GM18505 (cell line): ENCODE data around the gene GLB1L.

ENCODE experiments used
- ATAC-seq: cut with Tn5 transposase; IDR thresholded peaks from one replicate; pipeline ENCODE4 v1.9.1; 2021; ENCODE audit not compliant: unreplicated experiment
- POLR2A ChIP-seq: IDR thresholded peaks from 4 replicates; pipeline ENCODE4 v1.6.1; 2011; ENCODE audit warnings: borderline replicate concordance; ENCODE audit not compliant: insufficient read depth, insufficient read length; ENCODE audit errors: extremely low read depth

GLB1L gene

DNA sequence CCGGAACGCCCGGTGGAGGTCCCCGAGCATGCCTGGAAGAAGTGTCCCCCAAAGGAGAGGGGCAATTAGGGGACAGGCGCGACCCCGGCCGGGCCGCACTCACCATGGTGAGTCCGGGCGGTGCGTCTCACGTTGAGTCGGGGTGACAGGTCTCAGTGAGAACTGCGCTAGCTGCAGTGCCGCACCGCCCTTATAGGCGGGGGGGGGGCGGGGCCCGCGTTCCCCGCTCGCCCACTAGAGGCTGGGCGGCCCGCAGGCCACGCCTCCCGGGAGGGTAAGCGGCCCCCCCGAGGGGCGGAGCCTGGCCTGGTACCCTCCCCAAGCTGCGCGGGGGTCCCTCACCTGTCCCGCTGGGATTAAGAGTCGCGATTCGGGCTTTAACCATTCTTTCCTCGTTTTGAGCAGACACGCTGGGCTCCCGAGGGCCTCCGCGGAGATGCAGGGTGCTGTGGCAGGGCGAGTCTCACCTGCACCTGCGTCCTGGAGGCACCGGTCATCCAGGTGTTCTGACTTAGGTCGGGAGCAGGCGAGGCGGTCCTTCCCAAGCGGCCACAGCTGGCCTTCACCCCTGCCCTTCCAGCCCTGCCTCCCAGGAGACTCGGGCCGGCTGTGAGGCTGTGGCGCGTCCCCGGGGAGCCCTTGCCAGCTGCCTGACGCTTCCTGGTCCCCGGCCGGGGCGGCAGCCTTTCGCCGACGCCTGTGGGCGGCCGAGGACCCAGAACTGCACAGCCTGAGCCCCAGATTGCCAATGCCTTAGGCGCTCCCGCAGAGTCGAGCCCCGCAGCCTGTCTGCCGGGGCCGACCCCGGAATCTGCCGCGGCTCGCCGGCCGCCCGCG, 8.7 kb upstream of the GLB1L start, which contains the start of gene TUBA4A:
Gene TUBA4A, minus strand, starts transcription at position 166 of the 837 bp plus-strand sequence. Its CDS starts 60 bp downstream, at position 106.
- peak; percentile 99 for TF ChIP-seq POLR2A
- peak; percentile 50 for ATAC-seq

GRCh38 chr2:219252900-219253752, 7.9 kb upstream of the GLB1L start, which contains the start of gene TUBA4B:
TSS of gene TUBA4B (plus strand) at chr2:219253243. CDS start at chr2:219253408, 165 bp downstream.
- TF ChIP-seq POLR2A, result peak; percentile 40
- ATAC-seq, result no peak

- no peak for TF ChIP-seq POLR2A
- no peak for ATAC-seq
Observed at GRCh38 chr2:219252570-219252899, 7.3 kb upstream of the GLB1L start.

- no peak for TF ChIP-seq POLR2A
- ATAC-seq, result no peak
Observed at GRCh38 chr2:219252084-219252483, 6.8 kb upstream of the GLB1L start.

GRCh38 chr2:219251656-219252055, 6.4 kb upstream of the GLB1L start:
- no peak for ATAC-seq
- no peak for TF ChIP-seq POLR2A

DNA sequence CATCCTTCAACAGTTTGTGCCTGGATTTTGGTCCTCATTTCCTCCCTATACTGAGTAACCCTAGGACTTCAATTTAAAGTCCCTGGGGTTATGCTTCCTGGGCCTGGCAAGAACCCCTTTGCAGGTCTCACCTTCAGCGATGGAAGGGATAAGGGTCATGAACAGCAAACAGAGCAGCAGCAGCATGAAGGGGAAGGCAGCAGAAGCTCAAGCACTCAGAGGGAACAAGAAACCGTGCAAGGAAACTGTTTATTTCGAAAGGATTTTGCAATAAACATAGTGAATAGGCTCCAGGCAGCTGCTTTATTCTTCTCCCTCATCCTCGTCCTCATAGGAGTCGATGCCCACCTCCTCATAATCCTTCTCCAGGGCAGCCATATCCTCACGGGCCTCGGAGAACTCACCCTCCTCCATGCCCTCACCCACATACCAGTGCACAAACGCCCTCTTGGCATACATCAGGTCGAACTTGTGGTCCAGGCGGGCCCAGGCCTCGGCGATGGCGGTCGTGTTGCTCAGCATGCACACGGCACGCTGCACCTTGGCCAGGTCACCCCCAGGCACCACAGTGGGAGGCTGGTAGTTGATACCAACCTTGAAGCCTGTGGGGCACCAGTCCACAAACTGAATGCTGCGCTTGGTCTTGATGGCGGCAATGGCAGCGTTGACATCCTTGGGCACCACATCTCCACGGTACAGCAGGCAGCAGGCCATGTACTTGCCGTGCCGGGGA, 5.0 kb upstream of the GLB1L start:
- no peak for ATAC-seq
- no peak for TF ChIP-seq POLR2A

DNA sequence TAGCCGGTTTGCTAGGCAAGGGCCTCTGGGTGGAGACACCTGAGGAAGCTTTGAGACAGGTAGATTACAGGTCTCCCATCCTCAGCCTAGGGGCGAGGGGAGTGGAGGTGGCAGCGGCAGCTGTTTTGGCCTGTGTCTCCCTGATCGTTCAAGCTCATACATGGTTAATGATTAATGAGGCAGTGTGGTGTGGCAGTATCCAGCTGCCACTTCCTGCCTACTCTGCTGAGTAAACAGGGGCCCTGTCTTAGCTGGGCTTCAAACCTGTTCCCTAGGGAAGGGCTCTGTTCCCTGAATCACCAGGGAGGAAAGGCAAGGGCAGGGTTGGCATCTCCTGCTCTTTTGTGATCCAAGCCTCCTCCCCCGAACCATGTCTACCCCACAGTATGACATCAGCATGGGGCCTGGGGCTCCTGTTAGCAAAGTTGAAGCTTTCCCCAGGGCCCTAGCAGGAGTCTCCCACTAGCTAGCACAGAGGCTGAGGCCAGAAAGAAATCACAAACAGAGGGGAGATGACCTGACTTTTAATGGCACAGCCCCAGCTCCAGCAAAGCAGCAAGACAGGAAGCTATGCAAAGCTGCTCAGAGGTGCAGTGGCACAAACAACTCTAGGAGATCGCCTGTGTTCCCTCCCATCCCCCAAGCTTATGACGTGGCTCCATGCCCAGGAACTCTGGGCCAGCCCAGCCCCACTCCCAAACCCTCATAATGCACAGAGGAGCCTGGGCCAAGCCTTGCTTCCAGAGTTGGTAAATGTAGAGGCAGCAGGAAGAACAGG, 4.1 kb upstream of the GLB1L start:
- peak; percentile 27 for ATAC-seq
- TF ChIP-seq POLR2A, result no peak

DNA sequence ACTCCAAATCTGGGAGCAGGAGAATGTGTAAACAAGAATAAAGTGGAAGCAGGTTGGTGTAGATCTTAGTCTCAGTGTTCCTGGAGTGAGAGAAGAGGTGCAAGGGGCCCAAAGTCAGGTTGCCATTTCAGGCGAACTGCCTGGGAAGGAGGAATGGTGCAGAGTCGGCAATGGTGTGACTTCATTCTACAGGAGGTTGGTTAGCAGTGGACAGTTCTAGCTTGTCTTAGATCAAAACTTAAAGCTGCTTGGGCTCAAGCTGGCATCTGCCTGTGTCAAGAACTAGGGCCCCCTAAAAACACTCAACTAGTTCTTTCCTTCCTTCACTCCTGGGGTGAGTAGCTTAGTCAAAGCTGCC, 3.6 kb upstream of the GLB1L start:
- no peak for ATAC-seq
- TF ChIP-seq POLR2A, result no peak

GRCh38 chr2:219247678-219248642, 2.7 kb upstream of the GLB1L start:
- ATAC-seq, result no peak
- no peak for TF ChIP-seq POLR2A

GRCh38 chr2:219246559-219246958, 1.3 kb upstream of the GLB1L start:
- peak; percentile 10 for TF ChIP-seq POLR2A
- no peak for ATAC-seq

GRCh38 chr2:219245899-219246230, 621 bp upstream of the GLB1L start:
- no peak for ATAC-seq
- TF ChIP-seq POLR2A, result no peak

DNA sequence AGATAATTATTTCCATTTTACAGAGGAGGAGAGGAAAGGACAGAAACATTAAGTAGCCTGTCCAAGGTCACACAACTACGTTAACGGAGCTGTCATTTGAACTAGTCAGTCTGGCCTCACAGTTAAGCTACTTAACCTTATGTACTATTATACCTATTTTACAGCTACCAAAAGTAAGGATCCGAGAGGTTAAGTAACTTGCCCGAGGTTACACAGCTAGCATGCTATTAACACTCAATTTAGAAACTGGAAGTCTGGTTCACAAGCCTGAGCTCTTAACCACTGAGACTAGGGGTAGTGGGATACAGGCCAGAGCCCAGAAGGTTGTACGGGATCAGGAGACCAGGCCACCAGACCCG, 476 bp downstream of the GLB1L start:
- TF ChIP-seq POLR2A, result no peak
- no peak for ATAC-seq

DNA sequence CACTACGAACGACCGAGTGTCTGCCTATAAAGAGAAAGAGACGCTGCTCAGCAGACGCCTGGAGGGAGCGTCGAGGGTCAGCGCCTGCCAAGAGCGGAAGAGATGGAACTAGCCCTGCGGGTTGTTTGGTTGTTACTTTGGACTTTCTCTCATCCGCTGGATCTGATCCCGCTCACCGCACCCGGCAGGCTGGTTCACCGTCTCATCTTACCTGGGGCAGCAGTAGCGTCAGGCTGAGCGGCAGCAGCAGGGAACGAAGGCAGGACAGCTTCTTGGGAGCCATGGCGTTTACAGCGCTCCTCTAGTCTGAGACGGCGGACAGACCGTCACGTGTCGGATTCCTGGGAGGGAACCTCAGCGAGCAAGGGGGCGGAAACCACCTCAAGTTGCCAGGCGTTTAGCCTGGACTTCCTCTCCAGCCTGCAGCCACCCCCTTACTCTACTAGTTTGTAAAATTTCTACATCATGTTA, 1.9 kb downstream of the GLB1L start:
- no peak for ATAC-seq
- no peak for TF ChIP-seq POLR2A
